HEK293T (cell line): ENCODE measurements around the gene ADAMTSL2.

Source experiments
- CTCF ChIA-PET: fragments of 350-600 bp; formaldehyde crosslinking; extraction: SDS; loops from one replicate; lab custom pipeline; 2021; ENCODE audit warnings: antibody characterized with exemption, inconsistent platforms; lab: Yijun Ruan, JAX
- POLR2A ChIA-PET: fragments of 350-600 bp; formaldehyde crosslinking; extraction: SDS; loops from one replicate; lab custom pipeline; 2020; ENCODE audit warnings: antibody characterized with exemption, inconsistent platforms; lab: Yijun Ruan, JAX
- DNase-seq: peaks from one replicate; pipeline ENCODE4 v3.0.0; 2012; ENCODE audit warnings: mixed read lengths; ENCODE audit errors: extremely low spot score
- ARNT ChIP-seq: fragments of 450-650 bp; IDR thresholded peaks from 2 replicates; pipeline ENCODE4 v1.6.1; 2017; ENCODE audit warnings: mild to moderate bottlenecking
- BHLHE40 ChIP-seq: fragments of 450-650 bp; IDR thresholded peaks from 2 replicates; pipeline ENCODE4 v1.6.1; 2016; ENCODE audit warnings: mild to moderate bottlenecking, moderate library complexity, borderline replicate concordance
- CTBP1 ChIP-seq: fragments of 450-650 bp; IDR thresholded peaks from 2 replicates; pipeline ENCODE4 v1.6.1; 2016; ENCODE audit warnings: borderline replicate concordance
- ELF4 ChIP-seq: fragments of 450-650 bp; IDR thresholded peaks from 2 replicates; pipeline ENCODE4 v1.6.1; 2017; ENCODE audit warnings: antibody characterized with exemption
- FOXA1 ChIP-seq: fragments of 450-650 bp; IDR thresholded peaks from 2 replicates; pipeline ENCODE4 v1.6.1; 2016; ENCODE audit warnings: mild to moderate bottlenecking
- FOXK2 ChIP-seq: fragments of 450-650 bp; IDR thresholded peaks from 2 replicates; pipeline ENCODE4 v1.6.1; 2016; ENCODE audit warnings: mild to moderate bottlenecking
- FOXM1 ChIP-seq: fragments of 450-650 bp; IDR thresholded peaks from 2 replicates; pipeline ENCODE4 v1.6.1; 2017; ENCODE audit warnings: mild to moderate bottlenecking, borderline replicate concordance
- HDGF ChIP-seq: fragments of 450-650 bp; IDR thresholded peaks from 2 replicates; pipeline ENCODE4 v1.6.1; 2017; ENCODE audit warnings: antibody characterized with exemption, borderline replicate concordance
- L3MBTL2 ChIP-seq: fragments of 450-650 bp; conservative IDR thresholded peaks from 2 replicates; pipeline ENCODE4 v1.6.1; 2016; ENCODE audit warnings: mild to moderate bottlenecking
- LEF1 ChIP-seq: fragments of 450-650 bp; IDR thresholded peaks from 2 replicates; pipeline ENCODE4 v1.6.1; 2017; ENCODE audit warnings: mild to moderate bottlenecking, borderline replicate concordance
- NFRKB ChIP-seq: fragments of 450-650 bp; IDR thresholded peaks from 2 replicates; pipeline ENCODE4 v1.6.1; 2016; ENCODE audit warnings: mild to moderate bottlenecking, moderate library complexity
- SP1 ChIP-seq: fragments of 450-650 bp; IDR thresholded peaks from 2 replicates; pipeline ENCODE4 v1.6.1; 2017
- SUZ12 ChIP-seq: fragments of 450-650 bp; IDR thresholded peaks from 2 replicates; pipeline ENCODE4 v1.6.1; 2016; ENCODE audit warnings: mild to moderate bottlenecking
- TARDBP ChIP-seq: fragments of 450-650 bp; IDR thresholded peaks from 2 replicates; pipeline ENCODE4 v1.6.1; 2016
- ZNF384 ChIP-seq: fragments of 450-650 bp; IDR thresholded peaks from 2 replicates; pipeline ENCODE4 v1.6.1; 2016
- TF ChIP-seq, protein P1 (sequence below): fragments of 450-650 bp; IDR thresholded peaks from 2 replicates; pipeline ENCODE4 v1.6.1; 2016

ADAMTSL2 gene

DNA sequence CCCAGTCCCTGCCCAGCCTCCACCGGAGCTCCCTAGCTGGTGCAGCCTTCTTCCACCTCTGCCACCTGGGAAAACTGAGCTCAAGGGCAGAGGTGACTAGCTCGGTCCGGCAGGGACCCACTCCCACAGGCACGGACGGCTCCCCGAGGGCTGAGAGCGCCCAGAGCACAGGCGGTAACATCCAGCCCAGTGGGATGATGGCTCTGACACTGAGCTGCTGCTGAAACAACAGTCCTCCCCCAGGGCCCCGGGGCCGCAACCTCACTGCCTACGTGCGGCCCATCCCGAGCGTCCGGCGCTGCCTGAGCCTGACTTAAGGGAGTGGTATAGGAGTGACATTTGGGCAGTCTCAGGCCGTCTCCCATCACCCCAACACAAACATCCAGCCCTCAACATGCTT is 70.9 kb downstream of the ADAMTSL2 start:
- no peak for TF ChIP-seq FOXM1
- no peak for TF ChIP-seq L3MBTL2
- no peak for TF ChIP-seq TARDBP
- no peak for TF ChIP-seq LEF1
- no peak for TF ChIP-seq SUZ12
- no peak for TF ChIP-seq ZNF384
- no peak for TF ChIP-seq CTBP1
- TF ChIP-seq FOXA1 = no peak
- TF ChIP-seq SP1 = no peak
- TF ChIP-seq ARNT = no peak
- TF ChIP-seq HDGF = no peak
- no peak for TF ChIP-seq FOXK2
- TF ChIP-seq, protein P1, sequence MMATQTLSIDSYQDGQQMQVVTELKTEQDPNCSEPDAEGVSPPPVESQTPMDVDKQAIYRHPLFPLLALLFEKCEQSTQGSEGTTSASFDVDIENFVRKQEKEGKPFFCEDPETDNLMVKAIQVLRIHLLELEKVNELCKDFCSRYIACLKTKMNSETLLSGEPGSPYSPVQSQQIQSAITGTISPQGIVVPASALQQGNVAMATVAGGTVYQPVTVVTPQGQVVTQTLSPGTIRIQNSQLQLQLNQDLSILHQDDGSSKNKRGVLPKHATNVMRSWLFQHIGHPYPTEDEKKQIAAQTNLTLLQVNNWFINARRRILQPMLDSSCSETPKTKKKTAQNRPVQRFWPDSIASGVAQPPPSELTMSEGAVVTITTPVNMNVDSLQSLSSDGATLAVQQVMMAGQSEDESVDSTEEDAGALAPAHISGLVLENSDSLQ = no peak
- no peak for TF ChIP-seq NFRKB
- no peak for TF ChIP-seq ELF4
- TF ChIP-seq BHLHE40 = no peak
- ChIA-PET POLR2A (no interaction called here), CTCF (no interaction called here)
- DNase-seq = no peak

DNA sequence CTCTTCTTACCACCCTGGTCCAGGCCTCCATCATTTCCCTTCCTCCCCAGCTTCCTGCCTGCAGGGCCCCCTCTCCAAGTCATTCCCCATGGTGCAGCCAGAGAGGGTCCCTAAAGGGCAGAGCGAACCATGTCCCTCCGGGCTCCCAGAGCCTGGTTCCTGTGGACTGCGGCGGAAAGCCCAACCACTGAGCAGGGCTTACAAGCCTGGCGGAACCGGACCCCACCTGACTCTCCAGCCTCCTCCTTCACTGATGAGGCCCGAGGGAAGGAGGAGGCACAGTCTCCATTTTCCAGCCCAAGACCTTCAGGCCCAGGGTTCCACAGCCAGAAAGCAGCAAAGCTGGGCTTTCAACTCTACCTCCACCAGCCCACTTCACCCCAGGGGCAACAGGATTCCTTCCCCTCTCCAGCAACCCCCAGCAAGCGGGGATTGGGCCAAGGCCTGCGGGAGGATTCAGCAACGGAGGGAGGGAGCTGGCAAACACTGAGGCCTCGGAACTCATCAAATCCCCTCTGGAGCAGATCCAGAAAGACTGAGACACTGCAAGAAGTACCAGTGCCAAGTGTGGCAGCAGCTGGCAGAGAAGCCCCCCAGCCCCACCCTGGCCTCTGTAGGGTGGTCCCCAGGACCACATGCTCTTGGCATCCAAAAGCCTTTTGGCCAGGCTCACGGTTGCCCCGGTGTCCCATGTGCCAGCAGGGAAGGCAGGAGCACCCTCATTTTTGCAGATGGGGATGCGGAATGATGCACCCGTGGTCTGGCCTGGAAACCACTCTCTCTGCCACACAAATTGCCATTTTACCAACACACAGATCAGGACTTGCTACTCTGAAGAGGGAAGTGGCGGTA is 71.6 kb downstream of the ADAMTSL2 start:
- CTCF ChIA-PET = no interaction called here
- POLR2A ChIA-PET = interaction anchor here (0.7 kb wide), 1 partner anchor 530 kb away, joined by 3 read pairs; the partner anchor contains the start of gene WDR5
- TF ChIP-seq LEF1 (no peak), L3MBTL2 (no peak), FOXM1 (no peak), ARNT (no peak), FOXA1 (no peak)
- no peak for DNase-seq

DNA sequence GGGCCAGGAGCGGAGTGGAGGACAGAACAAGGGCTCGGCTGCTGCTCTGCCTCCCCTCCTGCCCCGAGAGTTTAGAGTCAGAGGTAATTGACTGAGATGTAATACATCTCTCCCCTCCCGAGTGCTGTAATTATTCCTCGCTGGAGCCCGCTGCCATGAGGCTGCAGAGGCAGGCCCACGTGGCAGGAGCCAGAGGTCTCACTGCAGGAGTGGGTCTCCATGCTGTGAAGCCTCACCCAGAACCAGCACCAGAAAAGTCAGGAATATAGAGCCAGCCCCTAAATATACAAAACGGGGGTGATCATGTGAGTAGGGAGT is 72.2 kb downstream of the ADAMTSL2 start:
- POLR2A ChIA-PET = interaction anchor here (0.7 kb wide), 1 partner anchor 529 kb away, joined by 3 read pairs; the partner anchor contains the start of gene WDR5
- CTCF ChIA-PET = no interaction called here
- no peak for DNase-seq
- TF ChIP-seq SP1 (no peak), HDGF (no peak), ARNT (no peak), L3MBTL2 (no peak), NFRKB (no peak), ZNF384 (no peak), LEF1 (no peak), TARDBP (no peak), BHLHE40 (no peak), FOXM1 (no peak), CTBP1 (no peak), FOXA1 (no peak)
- TF ChIP-seq, protein P1 = no peak

DNA sequence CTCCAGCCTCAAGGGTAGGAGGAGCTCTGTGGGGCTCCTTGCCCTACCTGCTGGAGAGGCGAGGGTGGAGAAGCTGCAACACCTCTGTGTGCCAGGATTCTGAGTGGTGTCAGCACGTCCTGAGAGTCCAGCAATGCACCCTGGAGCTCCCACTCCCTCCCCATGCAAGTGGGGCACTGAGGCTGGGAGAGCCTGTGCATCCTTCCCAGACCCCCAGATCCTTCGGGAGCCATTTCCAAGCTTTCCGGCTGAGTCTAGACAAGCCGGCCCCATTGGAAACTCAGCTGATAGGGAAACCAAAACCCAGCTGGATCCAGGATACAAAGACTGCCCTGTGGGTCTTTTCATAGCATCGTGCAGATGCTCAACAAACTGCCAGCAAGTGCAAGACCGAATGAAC is 72.9 kb downstream of the ADAMTSL2 start:
- ChIA-PET POLR2A (interaction anchor here (0.6 kb wide), 1 partner anchor 26 kb away, joined by 3 read pairs; no protein-coding TSS in a partner anchor), CTCF (interaction anchor here (0.6 kb wide), 1 partner anchor 42 kb away, joined by 3 read pairs; no protein-coding TSS in a partner anchor)
- TF ChIP-seq ZNF384 (no peak), BHLHE40 (no peak), TARDBP (no peak), HDGF (no peak), LEF1 (no peak), SUZ12 (no peak), FOXK2 (no peak), FOXM1 (no peak), SP1 (no peak), CTBP1 (no peak), L3MBTL2 (no peak), FOXA1 (no peak), ARNT (no peak), ELF4 (no peak), NFRKB (no peak)
- TF ChIP-seq, protein P1 = no peak
- no peak for DNase-seq

DNA sequence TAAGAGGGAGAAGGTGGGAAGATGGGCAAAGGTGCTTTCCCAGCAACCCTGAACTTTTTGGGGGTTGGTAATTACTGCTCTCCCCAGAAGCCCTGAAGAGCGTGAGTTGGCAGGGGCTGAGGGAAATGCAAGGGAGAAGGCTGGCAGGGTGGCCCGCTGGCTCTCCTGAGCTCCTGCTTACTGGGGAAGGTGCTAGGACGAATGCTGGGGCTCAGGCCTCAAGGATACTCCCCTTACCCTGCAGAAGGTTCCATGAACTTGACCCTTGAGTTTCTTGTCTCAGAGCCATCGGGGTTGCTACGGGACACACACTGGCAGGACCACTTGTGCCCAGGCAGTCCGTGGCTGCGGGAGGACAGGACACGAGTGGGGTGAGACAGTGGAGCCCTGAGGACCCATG is 73.5 kb downstream of the ADAMTSL2 start:
- CTCF ChIA-PET = no interaction called here

More for the DNA sequence above, 73.5 kb downstream of the ADAMTSL2 start:
- TF ChIP-seq TARDBP (no peak), FOXM1 (no peak), NFRKB (no peak), SUZ12 (no peak), CTBP1 (no peak), FOXK2 (no peak), SP1 (no peak), LEF1 (no peak), HDGF (no peak), ARNT (no peak), BHLHE40 (no peak), FOXA1 (no peak), L3MBTL2 (no peak), ZNF384 (no peak)
- TF ChIP-seq, protein P1 = no peak
- POLR2A ChIA-PET = no interaction called here
- DNase-seq = no peak
